Smooth muscle cell (in vitro differentiated cells): ENCODE results near the gene HIVEP1. TPM values are rescaled to one million over a fixed set of nuclear protein-coding genes. Genes with fewer than 3 reads are reported as not detected.

Experiments
- DNase-seq: peaks from one replicate; lab custom pipeline; 2025; ENCODE audit not compliant: unreplicated experiment; lab: John Stamatoyannopoulos, UW
- H2AFZ ChIP-seq: fragments of 200-600 bp; sonication (generic); 2 replicates; pipeline ENCODE4 v1.6.0; 2016; ENCODE audit warnings: antibody characterized with exemption, low read depth, mild to moderate bottlenecking
- H3F3A ChIP-seq: fragments of 200-600 bp; sonication (generic); 2 replicates; pipeline ENCODE4 v1.6.0; 2017; ENCODE audit warnings: antibody characterized with exemption, low read depth
- H3K27ac ChIP-seq: fragments of 200-600 bp; sonication (generic); 2 replicates; pipeline ENCODE4 v1.5.1; 2016; ENCODE audit warnings: low read depth, mild to moderate bottlenecking
- H3K27me3 ChIP-seq: fragments of 200-600 bp; sonication (generic); 2 replicates; pipeline ENCODE4 v1.6.1; 2016; ENCODE audit warnings: low read depth, mild to moderate bottlenecking
- H3K36me3 ChIP-seq: fragments of 200-600 bp; sonication (generic); 2 replicates; pipeline ENCODE4 v1.5.1; 2016; ENCODE audit warnings: low read depth
- H3K4me1 ChIP-seq: fragments of 200-600 bp; sonication (generic); 2 replicates; pipeline ENCODE4 v1.5.1; 2016; ENCODE audit warnings: low read depth
- H3K4me2 ChIP-seq: fragments of 200-600 bp; sonication (generic); 2 replicates; pipeline ENCODE4 v1.6.0; 2016; ENCODE audit warnings: mild to moderate bottlenecking
- H3K4me3 ChIP-seq: fragments of 200-600 bp; sonication (generic); 2 replicates; pipeline ENCODE4 v1.5.1; 2016; ENCODE audit warnings: mild to moderate bottlenecking
- H3K79me2 ChIP-seq: fragments of 200-600 bp; sonication (generic); 2 replicates; pipeline ENCODE4 v1.6.0; 2016; ENCODE audit warnings: low read depth, mild to moderate bottlenecking
- H3K9ac ChIP-seq: fragments of 200-600 bp; sonication (generic); 2 replicates; pipeline ENCODE4 v1.6.0; 2016; ENCODE audit warnings: low read depth
- H3K9me3 ChIP-seq: fragments of 200-600 bp; sonication (generic); replicated peaks from 2 replicates; pipeline ENCODE4 v1.5.1; 2016; ENCODE audit warnings: low read depth
- H4K20me1 ChIP-seq: fragments of 200-600 bp; sonication (generic); 2 replicates; pipeline ENCODE4 v1.6.0; 2016; ENCODE audit warnings: low read depth
- WGBS: methylation state at CpG from one replicate; pipeline ENCODE4 v1.1.7; 2016; ENCODE audit warnings: low lambda C conversion rate; 5-methylcytosine and 5-hydroxymethylcytosine counted together
- polyA plus RNA-seq: library from polyadenylated mRNA; unstranded; fragments of >200 nt; fragmentation: Nextera tagmentation; extraction: Ambion mirVana; gene quantifications from 2 replicates; pipeline ENCODE4 v1.2.1, GENCODE V29; 2016
- total RNA-seq: library from RNA; depleted of rRNA; stranded (reverse); fragments of >200 nt; gene quantifications from 2 replicates; pipeline ENCODE4 v1.2.3, GENCODE V29; 2014
- TF ChIP-seq, protein P1 (sequence below): fragments of 200-600 bp; sonication (generic); IDR thresholded peaks from 2 replicates; pipeline ENCODE4 v1.5.1; 2017; ENCODE audit warnings: borderline replicate concordance, mild to moderate bottlenecking, antibody characterized with exemption; ENCODE audit not compliant: insufficient read depth, poor library complexity, severe bottlenecking

The HIVEP1 gene
- total and polyA plus RNA-seq, 2 experiments from 2014 or later = 6.8 to 58.8 TPM

DNA sequence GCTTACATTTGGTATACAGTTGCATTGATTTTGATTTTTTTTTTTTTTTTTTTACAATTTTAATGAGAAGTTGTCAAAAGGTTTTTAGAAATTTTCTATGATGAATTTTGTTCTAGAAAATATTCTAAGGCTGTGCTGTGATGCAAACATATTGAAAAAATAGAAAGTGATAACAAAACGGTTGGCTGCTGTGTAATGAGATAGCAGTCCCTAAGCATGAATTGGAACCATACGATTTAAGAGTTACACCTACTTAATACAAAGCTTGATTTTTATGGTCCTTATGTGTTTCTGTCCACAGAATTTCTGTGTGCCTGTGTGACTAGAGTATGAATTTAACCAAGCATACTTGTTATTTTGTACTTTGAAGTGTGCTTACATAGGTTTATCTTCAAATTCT is 12.1 kb downstream of the HIVEP1 start:
- Histone ChIP-seq H3K27me3 (no peaks in the 10 kb centered on the region), H3K79me2 (peaks cover 85% of the 10 kb centered on the region), H4K20me1 (peaks cover 65% of the 10 kb centered on the region)

DNA sequence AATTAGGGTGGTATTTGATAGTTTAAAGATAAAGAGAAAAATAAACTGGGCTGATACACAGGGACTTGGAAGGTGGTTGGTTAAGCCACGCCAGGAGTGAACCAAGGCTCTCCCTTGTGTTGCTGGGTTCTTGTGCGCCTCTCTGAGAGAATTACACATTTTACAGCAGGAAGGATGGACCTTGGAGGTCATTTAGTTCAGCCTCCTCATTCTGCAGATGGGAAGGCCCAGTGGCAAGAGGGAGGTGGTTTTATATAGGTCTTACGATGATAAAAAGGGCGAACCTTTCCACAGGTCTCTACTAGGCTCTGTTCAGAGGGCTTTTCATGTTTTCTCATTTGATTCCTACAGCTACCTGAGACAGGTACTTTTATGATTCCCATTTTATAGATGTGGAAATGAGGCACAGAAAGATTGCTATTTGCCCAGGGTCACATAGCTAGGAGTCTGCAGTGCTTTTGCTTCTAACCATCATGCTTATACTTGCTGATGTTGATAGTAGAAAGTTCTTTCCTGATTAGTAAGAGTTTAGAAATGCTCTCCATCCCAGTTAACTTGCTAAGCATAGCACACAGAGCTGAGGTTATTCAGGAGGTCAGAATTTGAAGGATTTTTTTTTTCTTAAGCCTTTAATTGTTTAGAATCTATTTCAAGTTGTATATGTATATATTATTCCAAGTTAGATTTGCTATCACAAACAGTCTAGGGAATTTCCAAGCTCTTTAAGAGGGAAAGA is 12.8 kb downstream of the HIVEP1 start:
- Histone ChIP-seq H3F3A (peaks cover 24% of the 10 kb centered on the region), H3K4me3 (no peak overlapping the region), H3K27me3 (no peaks in the 10 kb centered on the region), H3K36me3 (peaks cover 13% of the 10 kb centered on the region), H3K9ac (no peak overlapping the region), H3K4me1 (peaks cover 16% of the 10 kb centered on the region), H4K20me1 (peaks cover 58% of the 10 kb centered on the region), H3K27ac (peak overlapping the region; percentile 53), H2AFZ (no peak overlapping the region), H3K4me2 (peak overlapping the region; percentile 34), H3K79me2 (peaks cover 85% of the 10 kb centered on the region), H3K9me3 (no peaks in the 10 kb centered on the region)
- TF ChIP-seq, protein P1, sequence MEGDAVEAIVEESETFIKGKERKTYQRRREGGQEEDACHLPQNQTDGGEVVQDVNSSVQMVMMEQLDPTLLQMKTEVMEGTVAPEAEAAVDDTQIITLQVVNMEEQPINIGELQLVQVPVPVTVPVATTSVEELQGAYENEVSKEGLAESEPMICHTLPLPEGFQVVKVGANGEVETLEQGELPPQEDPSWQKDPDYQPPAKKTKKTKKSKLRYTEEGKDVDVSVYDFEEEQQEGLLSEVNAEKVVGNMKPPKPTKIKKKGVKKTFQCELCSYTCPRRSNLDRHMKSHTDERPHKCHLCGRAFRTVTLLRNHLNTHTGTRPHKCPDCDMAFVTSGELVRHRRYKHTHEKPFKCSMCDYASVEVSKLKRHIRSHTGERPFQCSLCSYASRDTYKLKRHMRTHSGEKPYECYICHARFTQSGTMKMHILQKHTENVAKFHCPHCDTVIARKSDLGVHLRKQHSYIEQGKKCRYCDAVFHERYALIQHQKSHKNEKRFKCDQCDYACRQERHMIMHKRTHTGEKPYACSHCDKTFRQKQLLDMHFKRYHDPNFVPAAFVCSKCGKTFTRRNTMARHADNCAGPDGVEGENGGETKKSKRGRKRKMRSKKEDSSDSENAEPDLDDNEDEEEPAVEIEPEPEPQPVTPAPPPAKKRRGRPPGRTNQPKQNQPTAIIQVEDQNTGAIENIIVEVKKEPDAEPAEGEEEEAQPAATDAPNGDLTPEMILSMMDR = no peak
- DNase-seq = no peak
- 98% methylated on average over 4 of the region's 4 CpGs for WGBS

More for the DNA sequence above, 12.1 kb downstream of the HIVEP1 start:
- 63% methylated on average over 2 of the region's 2 CpGs for WGBS
- Histone ChIP-seq H3K4me3 (no peak overlapping the region), H3K4me1 (peaks cover 16% of the 10 kb centered on the region), H3F3A (peaks cover 24% of the 10 kb centered on the region), H3K9me3 (no peaks in the 10 kb centered on the region), H3K36me3 (peaks cover 6% of the 10 kb centered on the region), H3K27ac (peak overlapping the region; percentile 53), H3K4me2 (peak overlapping the region; percentile 34), H2AFZ (no peak overlapping the region), H3K9ac (no peak overlapping the region)
- no peak for DNase-seq
- TF ChIP-seq, protein P1 = no peak

DNA sequence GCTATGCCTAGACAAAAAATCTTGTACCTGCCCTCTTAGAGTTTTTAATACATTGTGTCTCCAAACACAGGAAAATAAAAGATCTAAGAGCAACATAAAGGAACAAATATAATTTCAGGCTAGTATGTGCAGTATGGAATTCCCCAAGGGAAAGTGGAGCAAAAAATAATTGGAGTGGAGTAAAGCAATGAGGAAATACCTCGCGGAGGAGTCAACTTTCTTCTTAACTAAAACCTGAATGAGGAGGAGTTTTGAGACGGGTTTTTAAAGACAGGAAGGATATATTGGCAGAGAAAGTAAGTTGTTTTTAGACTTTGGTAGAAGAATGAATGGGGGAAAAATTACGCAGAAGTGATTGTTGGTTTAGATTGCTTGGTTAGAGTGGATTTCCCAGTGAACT is 14.0 kb downstream of the HIVEP1 start:
- TF ChIP-seq, protein P1 = no peak
- DNase-seq = no peak
- H2AFZ ChIP-seq = no peak overlapping the region
- no peak overlapping the region for H3K4me3 ChIP-seq
- no peaks in the 10 kb centered on the region for H3K9me3 ChIP-seq
- peaks cover 16% of the 10 kb centered on the region for H3K36me3 ChIP-seq
- no peaks in the 10 kb centered on the region for H3K27me3 ChIP-seq
- H3K9ac ChIP-seq = no peak overlapping the region
- H3K79me2 ChIP-seq = peaks cover 87% of the 10 kb centered on the region
- H4K20me1 ChIP-seq = peaks cover 62% of the 10 kb centered on the region
- no peak overlapping the region for H3K4me2 ChIP-seq
- peaks cover 16% of the 10 kb centered on the region for H3K4me1 ChIP-seq
- WGBS = 93% methylated on average over 4 of the region's 4 CpGs
- peaks cover 24% of the 10 kb centered on the region for H3F3A ChIP-seq
- peak overlapping the region; percentile 53 for H3K27ac ChIP-seq

DNA sequence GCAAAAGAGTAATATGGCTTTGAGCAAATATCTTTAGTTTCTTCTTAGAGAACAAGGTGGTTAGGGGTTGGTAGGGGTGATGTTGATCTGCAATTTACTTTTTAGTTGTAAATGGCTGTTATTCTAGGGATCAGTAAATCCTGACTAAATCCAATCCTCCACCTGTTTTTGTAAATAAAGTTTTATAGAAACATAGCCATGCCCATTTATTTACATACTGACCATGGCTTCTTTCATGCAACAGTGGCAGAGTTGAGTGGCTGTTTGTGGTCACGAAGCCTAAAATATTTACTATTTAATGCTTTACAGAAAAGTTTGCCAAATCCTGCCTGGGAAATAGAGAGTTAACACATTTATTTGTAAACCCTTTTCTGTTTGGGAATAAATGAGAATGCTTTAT is 14.7 kb downstream of the HIVEP1 start:
- peaks cover 87% of the 10 kb centered on the region for H3K79me2 ChIP-seq
- peaks cover 16% of the 10 kb centered on the region for H3K4me1 ChIP-seq
- 100% methylated on average over 1 of the region's 1 CpG for WGBS

More for the DNA sequence above, 14.7 kb downstream of the HIVEP1 start:
- Histone ChIP-seq H3K27ac (no peak overlapping the region), H3K9me3 (no peaks in the 10 kb centered on the region), H3K4me2 (no peak overlapping the region), H3F3A (peaks cover 24% of the 10 kb centered on the region), H2AFZ (no peak overlapping the region), H4K20me1 (peaks cover 66% of the 10 kb centered on the region), H3K4me3 (no peak overlapping the region), H3K9ac (no peak overlapping the region), H3K36me3 (peaks cover 16% of the 10 kb centered on the region), H3K27me3 (no peaks in the 10 kb centered on the region)
- DNase-seq = no peak
- TF ChIP-seq, protein P1 = no peak
